HepG2 (cell line): ENCODE results near the gene MYOM1. TPM values are rescaled to one million over a fixed set of nuclear protein-coding genes. Genes with fewer than 3 reads are reported as not detected.
A peak's percentile ranks its signal among the peaks of the same experiment; 100 is the strongest.

Experiments
- ATAC-seq: fragments of 200-7000 bp; cut with Tn5 transposase; 3 replicates; pipeline ENCODE4 v1.9.1; 2020; ENCODE audit warnings: mild to moderate bottlenecking, moderate library complexity
- BruUV-seq: library from RNA; stranded (reverse); fragments of 400-500 nt; replicated peaks from 2 replicates; lab custom pipeline; 2021; lab: Mats Ljungman, UMichigan
- CTCF ChIA-PET: fragments of 300-600 bp; formaldehyde crosslinking; extraction: SDS; loops from one replicate; lab custom pipeline; 2021; ENCODE audit warnings: low total read pairs, inconsistent platforms, low intra/inter-chr PET ratio; lab: Yijun Ruan, JAX
- POLR2A ChIA-PET: fragments of 350-600 bp; sonication (Branson Sonifier 250); formaldehyde crosslinking; loops from one replicate; lab custom pipeline; 2020; ENCODE audit warnings: antibody characterized with exemption, inconsistent platforms; lab: Yijun Ruan, JAX
- DNase-seq: peaks from one replicate; pipeline ENCODE4 v3.0.0-alpha.2; 2015; ENCODE audit warnings: low spot score
- FAIRE-seq: peaks from 3 replicates; lab custom pipeline; 2011; peaks lifted over from hg19 to GRCh38; lab: Jason Lieb, UNC
- H2AFZ ChIP-seq: one replicate; pipeline ENCODE4 v1.6.1; 2011; ENCODE audit warnings: low read length, inconsistent platforms
- H3K27ac ChIP-seq: fragments of 300-600 bp; 3 replicates; pipeline ENCODE4 v1.8.0; 2011; ENCODE audit warnings: mixed run types, mild to moderate bottlenecking, mixed read lengths, low read length, inconsistent platforms; ENCODE audit not compliant: insufficient read depth; ENCODE audit errors: extremely low read length
- H3K27me3 ChIP-seq, 2 experiments: fragments of 200-600 bp in 1 of 2; 2 replicates in 1 of 2; 3 replicates in 1 of 2; pipeline versions ENCODE4 v1.6.0 to v1.8.0; 2011; ENCODE audit warnings: low read length in 2 of 2, mild to moderate bottlenecking in 2 of 2, moderate library complexity in 2 of 2, inconsistent platforms in 1 of 2; ENCODE audit not compliant: insufficient read depth in 2 of 2, control insufficient read depth in 1 of 2
- H3K36me3 ChIP-seq, 2 experiments: fragments of 200-600 bp in 1 of 2; replicated peaks in 1 of 2; 2 replicates in 1 of 2; 3 replicates in 1 of 2; pipeline versions ENCODE4 v1.5.1 to v1.8.0; 2011; ENCODE audit warnings: low read length in 2 of 2, inconsistent platforms in 1 of 2; ENCODE audit not compliant: insufficient read depth in 2 of 2, control insufficient read depth in 1 of 2
- H3K4me1 ChIP-seq: 2 replicates; pipeline ENCODE4 v1.5.1; 2012; ENCODE audit warnings: low read length, inconsistent platforms; ENCODE audit not compliant: insufficient read depth
- H3K4me2 ChIP-seq: 2 replicates; pipeline ENCODE4 v1.6.0; 2011; ENCODE audit warnings: low read depth, low read length, inconsistent platforms
- H3K4me3 ChIP-seq, 3 experiments: fragments of 200-600 bp in 1 of 3; sonication (generic), shearing (Covaris generic) in 1 of 3; replicated peaks in 1 of 3; 2 replicates each; pipeline ENCODE4 v1.5.1; 2011 to 2016; ENCODE audit warnings: low read length in 3 of 3, inconsistent platforms in 2 of 3, low read depth in 2 of 3, mild to moderate bottlenecking in 2 of 3, control low read depth in 1 of 3, mixed read lengths in 1 of 3; ENCODE audit not compliant: insufficient read depth in 1 of 3
- H3K79me2 ChIP-seq: one replicate; pipeline ENCODE4 v1.6.1; 2011; ENCODE audit warnings: low read length, inconsistent platforms; ENCODE audit not compliant: insufficient read depth
- H3K9ac ChIP-seq: 2 replicates; pipeline ENCODE4 v1.6.0; 2011; ENCODE audit warnings: mild to moderate bottlenecking, low read depth, low read length, inconsistent platforms; ENCODE audit not compliant: insufficient read depth
- H3K9me3 ChIP-seq: 2 replicates; pipeline ENCODE4 v1.5.1; 2012; ENCODE audit warnings: mild to moderate bottlenecking, low read length
- H4K20me1 ChIP-seq: 2 replicates; pipeline ENCODE4 v1.6.0; 2011; ENCODE audit warnings: inconsistent platforms, mild to moderate bottlenecking, low read length, moderate library complexity; ENCODE audit not compliant: insufficient read depth
- CEBPG ChIP-seq: IDR thresholded peaks from 2 replicates; pipeline ENCODE4 v1.6.1; 2016
- FOXA3 ChIP-seq: IDR thresholded peaks from 2 replicates; pipeline ENCODE4 v1.6.1; 2016; ENCODE audit warnings: missing genetic modification reagents, missing compliant biosample characterization
- HCFC1 ChIP-seq: fragments of 150-350 bp; IDR thresholded peaks from 2 replicates; pipeline ENCODE4 v1.6.1; 2014; ENCODE audit warnings: low read depth, low read length
- MAFF ChIP-seq: IDR thresholded peaks from 2 replicates; pipeline ENCODE4 v1.6.1; 2011; ENCODE audit warnings: low read depth, low read length, improper control_type of control experiment
- MAFK ChIP-seq, 2 experiments: IDR thresholded peaks in 1 of 2; conservative IDR thresholded peaks in 1 of 2; 2 replicates each; pipeline ENCODE4 v1.6.1; 2011; ENCODE audit warnings: improper control_type of control experiment in 2 of 2, low read length in 2 of 2
- NFATC3 ChIP-seq: sonication (generic); formaldehyde crosslinking; IDR thresholded peaks from 2 replicates; pipeline ENCODE4 v1.5.1; 2020; ENCODE audit warnings: mild to moderate bottlenecking, missing genetic modification reagents
- NFIC ChIP-seq: IDR thresholded peaks from 2 replicates; pipeline ENCODE4 v1.6.1; 2012; ENCODE audit warnings: mild to moderate bottlenecking, low read length, inconsistent platforms
- SRF ChIP-seq: IDR thresholded peaks from 2 replicates; pipeline ENCODE4 v1.6.1; 2011; ENCODE audit warnings: mild to moderate bottlenecking, low read depth, low read length, moderate library complexity
- ZNF607 ChIP-seq: sonication (generic); formaldehyde crosslinking; IDR thresholded peaks from 2 replicates; pipeline ENCODE4 v1.5.1; 2020; ENCODE audit warnings: missing genetic modification reagents, mild to moderate bottlenecking, borderline replicate concordance
- ZSCAN20 ChIP-seq: sonication (generic); formaldehyde crosslinking; IDR thresholded peaks from 2 replicates; pipeline ENCODE4 v1.4.0; 2020; ENCODE audit warnings: missing genetic modification reagents, mild to moderate bottlenecking, borderline replicate concordance
- WGBS: methylation state at CpG from one replicate; pipeline ENCODE4 v1.1.6; 2017; ENCODE audit warnings: low lambda C conversion rate; 5-methylcytosine and 5-hydroxymethylcytosine counted together
- in situ Hi-C: cut with HindIII; loops from 2 replicates; pipeline ENCODE4 v1.10.0; 2017; ENCODE audit warnings: low pct_unique_long_range_greater_than_20kb; ENCODE audit not compliant: extremely low pct_ligation_motif_present
- intact Hi-C: fragments of 100-400 bp; cut with micrococcal nuclease; formaldehyde crosslinking; loops from one replicate; pipeline ENCODE4 v1.10.0; 2022; ENCODE audit not compliant: unreplicated experiment
- polyA plus RNA-seq, 8 experiments: library from polyadenylated mRNA; depleted of rRNA in 3 of 8; stranded (reverse) in 7 of 8; unstranded in 1 of 8; fragments of >200 nt; fragmentation: Illumina TruSeq in 4 of 8; extraction: Trizol in 4 of 8; gene quantifications; 2 replicates each; pipeline versions ENCODE4 v1.2.1 to v1.2.3, GENCODE V29; 2011 to 2016; ENCODE audit warnings: low read depth in 4 of 8, missing spikeins in 1 of 8, mixed read lengths in 1 of 8; ENCODE audit not compliant: insufficient read depth in 1 of 8
- total RNA-seq, 5 experiments: library from RNA; depleted of rRNA; stranded (reverse); fragments of >200 nt; fragmentation: Illumina TruSeq; extraction: Trizol; gene quantifications; 2 replicates each; pipeline ENCODE4 v1.2.3, GENCODE V29; 2016; ENCODE audit warnings: low read depth in 1 of 5
- TF ChIP-seq, protein P1 (sequence below): sonication (generic); formaldehyde crosslinking; IDR thresholded peaks from 2 replicates; pipeline ENCODE4 v1.4.0; 2020; ENCODE audit warnings: missing genetic modification reagents

The MYOM1 gene
- total and polyA plus RNA-seq, 2 of the 13 experiments (the other 11 are each of a cell fraction or from before 2014, with no cell fraction given), result 0.46 to 0.98 TPM

DNA sequence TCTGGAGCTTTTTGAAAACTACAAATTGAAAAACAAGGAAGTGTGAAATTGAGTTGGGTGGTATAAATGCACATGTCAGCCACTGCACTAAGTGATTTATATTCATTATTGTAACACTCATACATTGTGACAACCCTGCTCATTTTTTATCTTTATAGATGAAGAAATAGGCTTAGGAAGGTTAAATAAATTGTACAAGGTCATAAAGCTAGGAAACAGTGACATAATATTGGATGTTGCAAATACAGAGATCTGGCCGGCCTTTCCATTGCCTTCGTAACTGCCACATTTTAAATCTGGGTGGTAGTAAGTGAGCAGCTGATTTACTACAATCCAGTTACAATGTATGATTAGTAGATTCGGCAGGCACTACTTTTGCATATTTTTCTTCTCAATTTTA, 130.2 kb downstream of the MYOM1 start:
- no TSS peak for BruUV-seq
- Histone ChIP-seq H3K9me3 (no peaks in the 10 kb centered on the region), H3K27me3 (no peaks in the 10 kb centered on the region), H3K4me2 (no peak overlapping the region), H3K79me2 (no peaks in the 10 kb centered on the region), H3K36me3 (no peaks in the 10 kb centered on the region), H3K27ac (no peak overlapping the region), H3K9ac (no peak overlapping the region), H3K4me3 (no peak overlapping the region), H3K4me1 (peaks cover 37% of the 10 kb centered on the region), H2AFZ (peak overlapping the region; percentile 20), H4K20me1 (no peaks in the 10 kb centered on the region)
- TF ChIP-seq, protein P1, sequence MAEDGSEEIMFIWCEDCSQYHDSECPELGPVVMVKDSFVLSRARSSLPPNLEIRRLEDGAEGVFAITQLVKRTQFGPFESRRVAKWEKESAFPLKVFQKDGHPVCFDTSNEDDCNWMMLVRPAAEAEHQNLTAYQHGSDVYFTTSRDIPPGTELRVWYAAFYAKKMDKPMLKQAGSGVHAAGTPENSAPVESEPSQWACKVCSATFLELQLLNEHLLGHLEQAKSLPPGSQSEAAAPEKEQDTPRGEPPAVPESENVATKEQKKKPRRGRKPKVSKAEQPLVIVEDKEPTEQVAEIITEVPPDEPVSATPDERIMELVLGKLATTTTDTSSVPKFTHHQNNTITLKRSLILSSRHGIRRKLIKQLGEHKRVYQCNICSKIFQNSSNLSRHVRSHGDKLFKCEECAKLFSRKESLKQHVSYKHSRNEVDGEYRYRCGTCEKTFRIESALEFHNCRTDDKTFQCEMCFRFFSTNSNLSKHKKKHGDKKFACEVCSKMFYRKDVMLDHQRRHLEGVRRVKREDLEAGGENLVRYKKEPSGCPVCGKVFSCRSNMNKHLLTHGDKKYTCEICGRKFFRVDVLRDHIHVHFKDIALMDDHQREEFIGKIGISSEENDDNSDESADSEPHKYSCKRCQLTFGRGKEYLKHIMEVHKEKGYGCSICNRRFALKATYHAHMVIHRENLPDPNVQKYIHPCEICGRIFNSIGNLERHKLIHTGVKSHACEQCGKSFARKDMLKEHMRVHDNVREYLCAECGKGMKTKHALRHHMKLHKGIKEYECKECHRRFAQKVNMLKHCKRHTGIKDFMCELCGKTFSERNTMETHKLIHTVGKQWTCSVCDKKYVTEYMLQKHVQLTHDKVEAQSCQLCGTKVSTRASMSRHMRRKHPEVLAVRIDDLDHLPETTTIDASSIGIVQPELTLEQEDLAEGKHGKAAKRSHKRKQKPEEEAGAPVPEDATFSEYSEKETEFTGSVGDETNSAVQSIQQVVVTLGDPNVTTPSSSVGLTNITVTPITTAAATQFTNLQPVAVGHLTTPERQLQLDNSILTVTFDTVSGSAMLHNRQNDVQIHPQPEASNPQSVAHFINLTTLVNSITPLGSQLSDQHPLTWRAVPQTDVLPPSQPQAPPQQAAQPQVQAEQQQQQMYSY, result no peak
- TF ChIP-seq CEBPG (no peak), SRF (no peak), NFIC (no peak), HCFC1 (no peak), ZNF607 (CRISPR knock-in tag) (no peak)
- FAIRE-seq (no peak), ATAC-seq (no peak), DNase-seq (no peak)
- intact Hi-C loops (no loop called here), in situ Hi-C loops (no loop called here)
- 72% methylated on average over 3 of the region's 3 CpGs for WGBS
- CTCF ChIA-PET, result no interaction called here
- POLR2A ChIA-PET, result interaction anchor here (0.5 kb wide), 1 partner anchor 38 kb away, joined by 4 read pairs; no protein-coding TSS in a partner anchor

DNA sequence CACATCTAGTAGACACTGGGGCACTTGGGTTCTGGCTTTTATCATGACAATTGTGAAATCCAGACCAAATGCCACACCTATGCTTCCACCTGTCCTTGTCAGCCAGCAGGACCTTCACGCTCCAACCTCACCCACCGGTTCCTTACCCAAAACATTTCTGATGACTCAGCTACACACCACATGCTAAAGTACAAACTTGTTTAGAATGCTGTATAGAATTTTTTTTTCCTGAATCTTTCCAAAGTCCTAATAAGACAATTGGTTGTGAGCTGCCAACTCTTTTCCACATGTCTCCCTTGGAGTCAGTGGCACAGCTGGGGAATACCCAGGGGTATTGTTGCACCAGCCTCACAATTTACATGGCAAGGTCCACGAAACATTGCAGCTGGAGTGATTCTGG, 131.3 kb downstream of the MYOM1 start:
- no peak for ATAC-seq
- in situ Hi-C loops, result no loop called here
- no peaks in the 10 kb centered on the region for H3K36me3 ChIP-seq
- H4K20me1 ChIP-seq, result no peaks in the 10 kb centered on the region
- no peak for DNase-seq
- H3K27me3 ChIP-seq, result no peaks in the 10 kb centered on the region
- intact Hi-C loops, result no loop called here
- H3K27ac ChIP-seq, result no peak overlapping the region
- 74% methylated on average over 3 of the region's 3 CpGs for WGBS
- BruUV-seq, result no TSS peak
- peaks cover 37% of the 10 kb centered on the region for H3K4me1 ChIP-seq
- CTCF ChIA-PET, result no interaction called here
- POLR2A ChIA-PET, result no interaction called here
- no peaks in the 10 kb centered on the region for H3K9me3 ChIP-seq
- H3K9ac ChIP-seq, result no peak overlapping the region
- H3K4me2 ChIP-seq, result no peak overlapping the region
- no peak overlapping the region for H3K4me3 ChIP-seq
- FAIRE-seq, result no peak
- TF ChIP-seq MAFK (conservative IDR thresholded peaks at IDR 0.05 in 1 of 2, IDR thresholded peaks at IDR 0.05 in 1 of 2; ENCODE audit: low read length in 2 of 2) (peak; percentile 79 to 84), MAFF (peak; percentile 70), FOXA3 (CRISPR knock-in tag) (no peak), NFATC3 (no peak), ZSCAN20 (CRISPR knock-in tag) (no peak)
- TF ChIP-seq, all 625 proteins: peak for 2
- H3K79me2 ChIP-seq, result no peaks in the 10 kb centered on the region
- H2AFZ ChIP-seq, result no peak overlapping the region
